RPMI8226 (cell line): ENCODE data around the gene CACNG6.

Experiments used
- DNase-seq: peaks from one replicate; pipeline ENCODE4 v3.0.0-alpha.2; 2015

CACNG6 gene

DNA sequence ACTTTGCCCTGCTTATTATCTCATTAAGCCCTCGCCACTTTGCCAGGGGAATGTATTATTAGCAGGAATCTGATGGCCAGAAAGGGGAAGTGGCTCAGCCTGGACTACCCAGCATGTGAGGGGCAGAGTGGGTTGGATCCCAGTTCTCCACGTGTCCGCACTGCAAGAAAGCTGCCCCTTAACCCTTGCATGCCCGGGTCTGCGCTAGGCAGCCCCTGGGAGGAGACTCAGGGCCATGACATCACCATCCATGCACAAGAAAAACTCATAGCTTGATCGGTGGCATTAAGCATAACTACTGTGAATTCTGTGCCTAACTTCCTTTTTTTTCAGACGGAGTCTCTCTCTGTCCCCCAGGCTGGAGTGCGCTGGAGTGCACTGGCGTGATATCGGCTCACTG is 19.8 kb upstream of the CACNG6 start:
- peak; percentile 39 for DNase-seq

DNA sequence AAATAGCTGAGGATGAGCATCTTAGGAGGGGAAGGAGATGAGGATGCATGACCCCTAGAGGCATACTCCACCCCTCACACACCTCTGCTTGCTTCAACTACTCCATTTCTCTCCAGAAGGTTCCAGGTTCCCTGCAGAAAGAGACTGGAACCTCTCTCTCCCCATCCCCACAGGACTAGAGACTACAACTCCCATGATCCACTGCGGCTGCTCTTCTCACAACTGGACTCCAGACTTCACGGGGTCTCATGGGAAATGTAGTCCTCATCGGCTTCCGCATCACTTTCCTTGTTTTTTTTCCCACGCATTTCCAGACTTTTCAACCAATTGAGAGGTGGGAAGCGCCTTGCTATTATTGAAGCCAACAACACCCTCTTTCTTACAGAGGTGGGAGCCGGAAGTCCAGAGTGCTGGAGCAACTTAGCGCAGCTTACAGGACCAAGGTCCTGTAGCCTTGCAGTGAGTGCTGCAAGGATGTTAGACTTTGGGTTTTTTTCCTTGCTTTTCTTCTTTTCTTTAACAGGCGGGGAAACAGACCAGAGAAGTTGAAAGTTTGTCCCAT is 13.9 kb upstream of the CACNG6 start:
- DNase-seq = peak; percentile 82

DNA sequence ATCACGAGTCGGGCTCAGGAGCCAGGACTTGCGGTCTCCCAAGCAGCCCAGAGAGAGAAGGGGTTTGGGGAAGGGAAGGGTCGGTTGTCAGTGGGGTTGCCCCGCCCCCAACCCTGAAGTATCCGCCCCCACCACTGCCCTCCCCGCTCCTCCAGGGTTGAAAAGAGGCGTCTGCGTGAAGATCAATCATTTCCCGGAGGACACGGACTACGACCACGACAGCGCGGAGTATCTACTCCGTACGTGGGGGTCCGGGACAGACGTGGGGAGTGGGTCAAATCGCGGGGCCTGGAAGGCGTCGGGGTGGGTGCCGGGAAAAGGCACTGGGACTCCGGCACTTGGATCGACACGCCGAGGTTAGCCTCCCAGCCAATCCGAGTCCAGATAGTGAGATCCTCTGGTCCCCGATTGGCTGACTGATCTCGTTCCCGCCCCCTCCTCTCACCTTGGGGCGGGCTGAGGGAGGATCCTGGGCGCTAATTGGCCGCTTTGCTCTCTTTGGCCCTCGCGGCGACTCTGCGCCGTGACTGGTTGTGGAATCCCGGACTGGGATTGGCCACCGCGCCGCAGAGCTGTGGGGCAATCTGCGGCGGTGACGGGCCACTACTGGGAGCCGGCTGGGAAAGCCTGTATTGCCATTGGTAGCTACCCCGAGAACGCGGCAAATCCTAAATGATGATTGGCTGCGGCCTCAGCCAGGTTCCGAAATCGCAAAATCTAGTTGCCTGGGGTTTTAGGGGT is 13.3 kb upstream of the CACNG6 start:
- DNase-seq = peak; percentile 67

DNA sequence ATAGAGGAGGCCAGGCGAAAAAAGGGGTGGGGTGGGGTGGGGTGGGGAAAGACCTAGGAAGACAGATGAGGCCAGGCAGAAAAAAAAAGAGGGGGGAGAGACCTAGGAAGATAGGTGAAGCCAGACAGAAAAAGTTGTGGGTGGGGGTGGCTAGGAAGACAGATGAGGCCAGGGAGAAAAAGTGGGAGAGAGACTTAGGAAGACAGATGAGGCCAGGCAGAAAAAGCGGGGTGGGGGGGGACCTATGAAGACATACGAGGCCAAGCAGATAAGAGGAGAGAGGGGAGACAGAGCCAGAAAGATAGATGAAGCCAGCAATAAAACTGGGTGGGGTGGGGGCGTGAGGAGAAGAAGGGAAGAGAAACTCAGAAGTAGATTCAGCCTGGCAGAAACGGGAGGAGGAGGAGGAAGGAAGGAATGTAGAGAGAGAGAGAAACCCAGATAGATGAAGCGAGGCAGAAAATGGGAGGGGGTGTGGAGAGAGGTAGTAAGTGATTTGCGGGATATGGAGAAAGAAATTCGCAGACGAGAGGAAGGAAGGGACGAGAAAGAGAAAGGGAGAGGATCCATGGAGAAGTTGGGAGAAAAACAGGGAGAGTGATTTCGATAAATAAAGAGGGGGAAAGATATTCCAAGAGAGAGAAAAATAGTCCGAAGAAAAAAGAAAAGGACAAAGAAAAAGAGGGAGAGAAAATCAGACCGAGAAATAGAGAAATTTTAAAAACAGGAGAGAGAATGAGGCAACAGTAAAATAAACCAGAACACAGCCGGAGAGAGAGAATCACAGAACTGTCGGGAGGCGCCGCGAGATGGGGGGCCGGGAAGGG is 12.2 kb upstream of the CACNG6 start:
- no peak for DNase-seq

DNA sequence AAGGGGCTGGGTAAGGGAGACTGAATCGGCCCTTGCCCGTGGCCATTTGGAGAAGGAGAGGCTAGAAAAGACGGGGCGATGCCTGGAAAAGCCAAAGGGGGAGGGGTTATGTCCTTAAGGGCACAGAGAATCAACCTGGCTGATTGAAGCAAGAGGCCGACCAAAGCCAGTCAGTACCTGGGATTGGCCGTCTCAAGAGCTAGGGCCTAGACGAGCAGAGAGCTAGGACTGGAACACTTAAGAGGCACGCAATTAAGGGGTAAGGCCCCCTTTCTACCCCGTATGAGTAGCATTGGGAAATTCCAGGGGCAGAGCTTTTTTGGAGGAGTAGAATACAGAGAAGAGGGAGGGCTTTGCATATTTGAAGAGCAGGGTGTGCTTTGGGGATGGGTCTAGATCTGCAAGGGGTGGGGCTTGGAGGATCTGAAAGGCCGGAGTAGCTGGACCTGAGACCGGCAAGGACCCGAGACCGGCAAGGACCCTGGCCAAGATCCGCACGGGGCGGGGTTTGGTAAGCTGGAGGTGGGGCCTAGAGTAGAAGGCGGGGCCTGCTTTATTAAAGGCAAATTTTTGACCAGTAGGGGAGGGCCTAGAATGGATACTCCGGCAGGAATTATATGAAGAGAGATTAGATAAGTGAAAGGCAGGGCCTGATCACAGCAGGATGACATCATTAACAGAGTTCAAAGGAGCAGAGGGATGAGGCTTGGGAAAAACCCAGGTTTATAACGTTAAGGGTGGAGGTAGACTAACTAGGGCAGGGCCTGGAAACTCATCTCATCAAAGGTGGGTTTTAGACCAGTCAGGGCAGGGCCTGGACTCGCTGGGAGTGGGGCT is 10.7 kb upstream of the CACNG6 start:
- DNase-seq = peak; percentile 56

DNA sequence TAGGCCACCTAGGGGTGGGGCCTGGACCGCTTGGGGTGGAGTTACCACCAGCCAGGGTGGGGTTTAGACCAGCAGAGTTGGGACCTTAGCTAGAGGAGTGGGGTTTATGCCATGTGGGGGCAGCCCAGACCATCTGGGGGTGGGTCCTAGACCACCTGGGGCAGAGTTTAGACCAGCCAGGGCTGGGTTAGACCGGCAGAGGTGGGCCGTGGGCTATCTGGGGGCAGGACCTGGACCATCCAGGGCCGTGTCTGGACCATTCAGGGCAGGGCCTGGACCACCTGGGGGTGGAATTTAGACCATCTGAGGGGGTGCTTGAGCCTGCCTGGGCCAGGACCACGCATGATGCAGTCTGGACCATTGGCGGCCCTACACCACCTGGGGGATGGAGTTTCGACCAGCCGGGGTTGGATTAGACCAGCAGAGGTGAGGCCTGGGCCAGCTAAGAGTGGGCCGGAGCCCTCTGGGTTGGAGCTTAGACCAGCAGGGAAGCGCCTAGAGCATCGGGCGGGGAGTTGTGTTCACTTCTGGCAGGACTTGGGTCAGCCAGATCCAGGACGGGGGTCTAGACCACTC is 10.0 kb upstream of the CACNG6 start:
- no peak for DNase-seq

DNA sequence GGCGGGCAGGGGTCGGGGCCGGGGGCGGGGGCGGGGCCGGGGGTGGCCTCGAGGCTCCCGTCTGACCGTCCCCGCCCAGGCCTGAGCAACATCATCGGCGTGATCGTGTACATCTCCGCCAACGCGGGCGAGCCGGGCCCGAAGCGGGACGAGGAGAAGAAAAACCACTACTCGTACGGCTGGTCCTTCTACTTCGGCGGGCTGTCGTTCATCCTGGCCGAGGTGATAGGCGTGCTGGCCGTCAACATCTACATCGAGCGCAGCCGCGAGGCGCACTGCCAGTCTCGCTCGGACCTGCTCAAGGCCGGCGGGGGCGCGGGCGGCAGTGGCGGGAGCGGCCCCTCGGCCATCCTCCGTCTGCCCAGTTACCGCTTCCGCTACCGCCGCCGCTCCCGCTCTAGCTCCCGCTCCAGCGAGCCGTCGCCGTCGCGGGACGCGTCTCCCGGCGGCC is 9.4 kb upstream of the CACNG6 start:
- no peak for DNase-seq

DNA sequence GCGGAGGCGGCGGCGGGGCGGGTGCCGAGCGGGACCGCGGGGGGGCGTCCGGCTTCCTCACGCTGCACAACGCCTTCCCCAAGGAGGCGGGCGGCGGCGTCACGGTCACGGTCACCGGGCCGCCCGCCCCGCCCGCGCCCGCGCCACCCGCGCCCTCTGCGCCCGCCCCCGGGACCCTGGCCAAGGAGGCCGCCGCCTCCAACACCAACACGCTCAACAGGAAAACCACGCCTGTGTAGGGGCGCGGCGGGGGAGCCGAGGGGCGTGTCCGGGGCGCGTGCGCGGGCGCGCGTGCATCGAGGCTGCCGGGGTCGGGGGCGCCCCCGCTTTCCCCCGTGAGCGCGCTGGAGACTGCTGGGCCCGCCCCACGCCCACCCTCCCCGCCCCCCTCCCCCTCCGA is 8.8 kb upstream of the CACNG6 start:
- no peak for DNase-seq

DNA sequence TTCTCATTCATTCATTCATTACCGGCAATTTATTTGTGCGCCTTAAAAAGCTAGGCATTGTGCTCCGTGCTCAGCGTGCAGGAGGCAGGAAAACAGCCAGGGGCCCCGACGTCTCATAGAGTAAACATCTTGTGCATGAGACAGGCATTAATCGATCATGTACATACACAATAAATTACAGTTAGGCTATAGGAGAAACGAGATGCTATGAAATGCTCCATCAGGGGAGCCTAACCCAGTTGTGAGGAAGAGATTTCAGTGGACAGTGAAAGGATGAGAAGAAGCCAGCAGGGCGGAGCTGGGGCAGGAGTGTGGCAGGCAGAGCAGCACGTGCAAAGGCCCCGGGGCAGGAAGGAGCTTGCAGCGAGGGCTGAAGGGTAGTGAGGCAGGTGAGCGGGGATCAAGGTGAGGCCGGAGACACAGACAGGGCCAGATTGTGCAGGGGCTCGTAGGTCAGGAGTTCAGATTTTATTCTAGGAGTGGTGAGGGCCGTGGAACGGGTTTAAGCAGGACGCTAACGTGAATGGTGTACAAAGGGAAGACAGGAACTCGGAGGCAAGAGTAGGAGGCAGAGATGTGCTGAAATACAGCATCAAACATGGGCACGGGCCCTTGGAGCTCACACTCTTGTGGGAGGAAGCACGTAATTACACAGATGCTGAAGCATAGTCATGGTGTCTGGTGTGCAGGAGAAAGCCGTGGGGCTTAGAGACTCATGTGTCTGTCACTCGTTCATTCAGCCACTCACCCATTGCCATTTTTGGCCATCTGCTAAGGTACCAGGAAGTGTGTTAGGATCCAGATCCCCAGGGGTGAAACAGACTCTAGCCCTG is 7.8 kb upstream of the CACNG6 start:
- no peak for DNase-seq

DNA sequence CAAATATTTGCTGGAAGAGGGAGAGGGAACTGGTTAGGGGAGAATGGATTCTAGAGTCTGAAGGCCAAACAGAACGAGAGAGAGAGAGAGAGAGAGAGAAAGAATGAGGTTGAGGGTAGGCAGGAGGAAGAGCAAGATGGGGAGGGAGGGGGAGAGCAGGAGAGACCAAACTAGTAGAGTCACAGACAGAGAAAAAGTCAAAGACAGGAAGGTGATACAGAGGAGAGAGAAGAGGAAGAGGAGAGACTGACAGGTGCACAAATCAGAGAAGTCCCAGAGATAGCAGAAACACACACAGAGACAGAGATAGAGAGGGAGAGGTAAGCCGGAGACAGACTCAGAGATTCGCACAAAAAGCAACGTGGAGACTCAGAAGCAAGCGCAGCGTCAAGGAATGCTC is 5.6 kb upstream of the CACNG6 start:
- no peak for DNase-seq

DNA sequence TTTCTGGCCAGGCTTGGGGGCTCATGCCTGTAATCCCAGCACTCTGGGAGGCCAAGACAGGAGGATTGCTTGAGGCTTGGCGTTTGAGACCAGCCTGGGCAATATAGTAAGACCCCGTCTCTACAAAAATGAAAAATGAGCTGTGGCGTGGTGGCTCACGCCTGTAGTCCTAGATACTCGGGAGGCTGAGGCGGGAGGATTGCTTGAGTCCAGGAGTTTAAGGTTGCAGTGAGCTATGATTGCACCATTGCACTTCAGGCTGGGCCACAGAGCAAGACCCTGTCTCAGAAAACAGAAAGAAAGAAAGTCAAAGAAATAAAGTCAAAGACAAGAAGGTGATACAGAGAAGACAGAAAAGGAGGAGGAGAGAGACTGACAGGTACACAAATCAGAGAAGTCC is 2.5 kb upstream of the CACNG6 start:
- DNase-seq = no peak

DNA sequence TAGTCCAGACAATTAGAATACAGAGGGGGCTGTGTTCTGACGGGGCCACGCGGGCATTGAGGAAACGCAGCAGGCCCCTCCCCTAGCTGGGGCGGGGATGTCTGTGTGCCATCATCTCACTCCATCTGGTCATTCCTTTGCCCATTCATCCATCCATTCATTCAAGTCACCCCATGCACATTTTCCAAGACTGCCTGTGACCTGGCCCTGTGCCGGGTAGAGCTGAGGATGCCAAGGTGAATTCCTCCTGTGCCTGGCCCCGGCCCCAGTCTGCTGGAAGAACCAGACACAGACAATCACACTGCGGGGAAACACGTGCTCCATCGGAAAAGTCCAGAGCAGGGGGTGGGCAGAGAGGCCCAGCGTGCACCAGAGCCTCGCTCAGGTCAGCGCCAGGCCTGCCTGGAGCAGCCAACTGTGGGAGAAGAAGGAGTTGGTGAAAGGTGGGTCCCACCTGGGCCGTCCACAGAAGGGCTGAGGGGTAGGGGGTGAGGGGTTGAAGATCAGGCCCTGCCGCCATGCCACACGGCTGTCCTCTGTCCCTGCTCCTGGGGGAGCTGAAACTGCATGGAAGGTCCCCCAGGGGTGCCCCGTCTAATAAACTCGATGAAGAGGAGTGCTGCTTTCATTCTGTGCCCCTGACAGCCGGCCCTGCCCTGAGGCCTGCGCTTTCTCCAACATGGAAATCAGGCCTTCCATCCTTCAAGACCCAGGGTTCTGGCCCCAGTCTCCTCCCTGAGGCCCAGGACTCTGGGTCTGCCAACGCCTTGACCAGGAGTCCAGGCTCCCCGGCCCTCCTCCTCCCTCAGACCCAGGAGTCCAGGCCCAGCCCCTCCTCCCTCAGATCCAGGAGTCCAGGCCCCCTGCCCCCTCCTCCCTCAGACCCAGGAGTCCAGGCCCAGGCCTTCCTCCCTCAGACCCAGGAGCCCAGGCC is 1.6 kb upstream of the CACNG6 start:
- DNase-seq = no peak

DNA sequence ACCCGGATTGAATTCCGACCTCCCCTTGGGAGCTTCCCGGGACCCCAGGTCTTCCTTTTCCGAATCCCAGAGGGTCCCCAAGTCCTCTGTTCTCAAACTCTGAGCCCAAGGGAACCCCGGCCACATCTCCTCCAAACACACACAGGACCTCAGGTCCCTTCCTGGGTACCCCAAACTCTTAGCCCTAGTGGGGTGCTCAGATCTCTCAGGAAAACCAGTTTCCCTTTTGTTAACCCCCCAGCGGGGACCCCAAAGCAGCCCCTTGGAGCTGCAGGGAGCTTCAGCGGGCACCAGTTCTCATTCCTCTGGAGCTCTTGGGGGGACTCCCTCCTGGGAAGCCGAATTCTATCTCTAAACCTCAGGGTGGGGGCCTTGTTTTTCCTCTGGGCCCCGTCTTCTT is 774 bp downstream of the CACNG6 start:
- no peak for DNase-seq

DNA sequence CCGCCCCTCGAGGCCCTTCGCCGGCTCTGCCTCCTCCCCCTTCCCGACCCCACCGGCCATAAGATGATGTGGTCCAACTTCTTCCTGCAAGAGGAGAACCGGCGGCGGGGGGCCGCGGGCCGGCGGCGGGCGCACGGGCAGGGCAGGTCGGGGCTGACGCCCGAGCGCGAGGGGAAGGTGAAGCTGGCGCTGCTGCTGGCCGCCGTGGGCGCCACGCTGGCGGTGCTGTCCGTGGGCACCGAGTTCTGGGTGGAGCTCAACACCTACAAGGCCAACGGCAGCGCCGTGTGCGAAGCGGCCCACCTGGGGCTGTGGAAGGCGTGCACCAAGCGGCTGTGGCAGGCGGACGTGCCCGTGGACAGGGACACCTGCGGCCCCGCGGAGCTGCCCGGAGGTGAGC is 1.4 kb downstream of the CACNG6 start:
- no peak for DNase-seq

DNA sequence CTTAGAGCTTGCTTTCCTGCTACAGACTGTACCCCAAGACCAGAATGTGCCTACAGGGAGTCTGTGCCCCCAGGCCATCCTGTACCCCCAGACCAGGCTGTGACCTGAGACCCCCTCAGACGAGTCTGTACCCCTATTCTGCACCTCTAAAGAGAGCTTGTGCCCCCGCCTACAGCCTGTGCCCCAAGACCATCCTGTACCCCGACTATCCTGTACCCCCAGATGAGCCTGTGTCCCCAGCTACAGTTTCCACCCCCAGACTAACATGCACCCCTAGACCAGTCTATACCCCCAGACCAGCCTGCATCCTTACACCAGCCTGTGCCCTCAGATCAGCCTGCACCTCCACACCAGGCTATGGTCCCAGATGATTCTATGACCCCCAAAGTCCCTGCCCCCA is 2.0 kb downstream of the CACNG6 start:
- no peak for DNase-seq

DNA sequence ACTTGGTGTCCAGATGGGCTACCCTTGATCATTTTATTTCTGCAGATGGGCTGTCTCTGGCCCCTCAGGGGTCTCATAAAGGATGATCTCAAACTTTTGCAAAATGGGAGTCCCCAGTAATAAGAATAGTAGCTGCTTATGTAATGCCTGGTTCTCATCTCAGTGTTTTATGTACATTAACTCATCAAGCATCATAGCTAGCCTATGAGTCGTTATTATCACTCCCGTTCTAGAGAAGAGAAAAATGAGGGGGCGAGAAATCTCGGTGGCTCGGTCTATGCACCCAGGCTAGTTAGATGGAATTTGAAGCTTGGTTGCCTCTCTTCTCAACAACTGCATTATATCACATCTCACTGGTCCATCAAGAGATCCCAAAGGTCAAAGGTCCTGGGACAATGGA is 3.4 kb downstream of the CACNG6 start:
- DNase-seq = no peak

DNA sequence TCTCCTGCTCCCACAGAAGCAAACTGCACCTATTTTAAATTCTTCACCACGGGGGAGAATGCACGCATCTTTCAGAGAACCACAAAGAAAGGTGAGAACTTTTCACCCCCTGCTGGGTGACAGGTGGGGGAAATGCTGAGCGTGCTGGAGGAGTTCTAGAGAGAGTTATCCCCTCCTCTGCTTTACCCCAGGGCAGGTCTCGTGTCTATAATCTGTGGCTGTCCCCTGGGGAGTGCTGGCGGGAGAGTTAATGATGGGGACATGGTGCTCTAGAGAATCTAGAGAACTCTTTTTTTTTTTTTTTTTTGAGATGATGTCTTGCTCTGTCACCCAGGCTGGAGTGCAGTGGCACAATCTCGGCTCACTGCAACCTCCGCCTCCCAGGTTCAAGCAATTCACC is 6.8 kb downstream of the CACNG6 start:
- peak; percentile 28 for DNase-seq

DNA sequence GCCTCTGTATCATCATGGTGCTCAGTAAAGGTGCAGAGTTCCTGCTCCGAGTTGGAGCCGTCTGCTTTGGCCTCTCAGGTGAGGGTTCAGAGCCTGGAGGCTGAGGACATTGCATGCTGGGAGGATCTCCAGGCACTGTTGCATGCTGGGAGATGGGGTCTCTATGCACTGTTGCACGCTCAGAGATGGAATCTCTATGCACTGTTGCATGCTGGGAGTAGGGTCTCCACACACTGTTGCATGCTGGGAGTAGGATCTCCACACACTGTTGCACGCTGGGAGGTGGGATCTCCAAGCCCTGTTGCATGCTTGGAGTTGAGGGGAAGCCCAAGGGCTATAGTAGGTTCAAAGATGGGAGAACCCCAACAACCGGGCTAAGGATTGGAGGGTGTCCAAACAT is 8.3 kb downstream of the CACNG6 start:
- no peak for DNase-seq

DNA sequence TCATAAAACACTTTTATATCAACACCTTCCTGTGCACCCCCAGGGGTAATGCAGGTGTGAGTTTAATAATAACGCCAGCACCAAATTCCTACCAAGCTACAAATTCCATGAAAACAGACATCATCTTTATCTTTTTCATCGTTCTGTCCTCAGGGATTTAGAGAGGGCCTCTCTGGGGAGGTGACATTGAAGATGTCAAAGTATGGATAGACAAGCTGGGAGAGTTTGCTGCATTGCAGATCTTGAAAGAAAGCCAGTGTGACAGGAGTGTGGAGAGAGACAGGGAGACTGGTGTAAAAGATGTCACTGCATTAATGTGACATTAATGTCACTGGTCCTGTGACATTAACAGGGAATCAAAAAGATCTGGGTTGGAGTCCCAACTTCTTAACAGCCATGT is 10.1 kb downstream of the CACNG6 start:
- DNase-seq = no peak

DNA sequence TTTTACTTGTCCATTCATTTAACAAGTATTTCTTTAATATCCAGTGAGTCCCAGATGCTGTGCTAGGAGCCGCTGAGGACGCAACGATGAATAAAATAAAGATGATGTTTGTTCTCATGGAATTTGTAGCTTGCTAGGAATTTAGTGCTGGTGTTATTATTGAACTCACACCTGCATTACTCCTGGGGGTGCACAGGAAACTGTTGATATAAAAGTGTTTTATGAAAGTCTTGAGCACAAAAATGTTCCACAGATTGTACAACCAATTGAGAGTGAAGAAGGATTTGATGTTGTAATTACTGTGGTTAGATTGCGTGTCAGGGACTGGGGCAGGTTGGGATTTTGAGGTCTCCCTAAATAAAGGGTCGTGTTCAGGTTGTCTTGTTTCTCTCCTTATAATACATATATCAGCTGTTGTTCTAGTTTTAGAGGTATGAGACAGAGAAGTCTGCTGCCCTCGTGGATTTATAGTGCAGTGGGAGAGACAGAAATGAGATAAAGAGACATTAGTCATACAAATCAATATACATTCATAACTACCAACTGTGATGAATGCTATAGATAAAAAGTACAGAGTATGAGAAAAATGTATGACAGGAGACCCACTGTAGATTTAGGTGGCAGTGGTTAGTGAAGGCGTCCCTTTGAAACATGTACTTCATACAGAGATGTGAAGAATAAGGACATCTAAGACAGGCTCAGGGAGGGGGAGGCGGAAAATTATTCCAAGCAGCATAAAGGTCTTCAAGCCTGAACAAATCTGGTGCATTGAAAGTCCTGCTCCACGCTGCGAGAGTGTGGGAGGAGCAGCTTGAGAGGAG is 11.3 kb downstream of the CACNG6 start:
- DNase-seq = no peak
